ENCODE data around the gene SNX8.
"Not testable (repeated sequence)": the region's sequence is repeated elsewhere in the genome, so short reads cannot be mapped to it uniquely, and the experiment has no call there.

Gene SNX8

GRCh38 chr7:2314209-2314955, at the start of gene SNX8:
Gene SNX8, minus strand, starts transcription at chr7:2314441. Its CDS starts 20 bp downstream, at chr7:2314421.
- peak; percentile 68 for DNase-seq

- no peak for DNase-seq
Observed at GRCh38 chr7:2362385-2363088, 48.3 kb upstream of the SNX8 start.

GRCh38 chr7:2360796-2361195, 46.6 kb upstream of the SNX8 start:
- no peak for DNase-seq

- DNase-seq, result no peak
Observed at GRCh38 chr7:2359610-2360009, 45.4 kb upstream of the SNX8 start.

GRCh38 chr7:2358968-2359527, 44.8 kb upstream of the SNX8 start:
- DNase-seq, result no peak

GRCh38 chr7:2357571-2357970, 43.3 kb upstream of the SNX8 start:
- DNase-seq, result no peak

- DNase-seq, result no peak
Observed at GRCh38 chr7:2357165-2357564, 42.9 kb upstream of the SNX8 start.

GRCh38 chr7:2355705-2356008, 41.4 kb upstream of the SNX8 start:
- DNase-seq, result no peak

- no peak for DNase-seq
Observed at GRCh38 chr7:2354939-2355704, 40.9 kb upstream of the SNX8 start.

GRCh38 chr7:2354186-2354938, 40.1 kb upstream of the SNX8 start, which contains the start of gene EIF3B:
Gene EIF3B, plus strand, starts transcription at chr7:2354827. Its CDS starts 95 bp downstream, at chr7:2354922.
- DNase-seq, result peak; percentile 84

- peak; percentile 68 for DNase-seq
Observed at GRCh38 chr7:2353936-2354185, 39.6 kb upstream of the SNX8 start.

GRCh38 chr7:2353113-2353935, 39.1 kb upstream of the SNX8 start:
- no peak for DNase-seq

- DNase-seq, result no peak
Observed at GRCh38 chr7:2350861-2351260, 36.6 kb upstream of the SNX8 start.

GRCh38 chr7:2350055-2350454, 35.8 kb upstream of the SNX8 start:
- DNase-seq, result no peak

GRCh38 chr7:2347351-2348063, 33.3 kb upstream of the SNX8 start:
- DNase-seq, result not testable (repeated sequence)

GRCh38 chr7:2336626-2337299, 22.5 kb upstream of the SNX8 start:
- no peak for DNase-seq

GRCh38 chr7:2332606-2333231, 18.5 kb upstream of the SNX8 start:
- not testable (repeated sequence) for DNase-seq

GRCh38 chr7:2331707-2332106, 17.5 kb upstream of the SNX8 start:
- no peak for DNase-seq

GRCh38 chr7:2330493-2330892, 16.3 kb upstream of the SNX8 start:
- no peak for DNase-seq

- DNase-seq, result no peak
Observed at GRCh38 chr7:2326951-2327350, 12.7 kb upstream of the SNX8 start.

All from NCI-H1048 (cell line).